Common myeloid progenitor, CD34-positive (primary cell): ENCODE data around the gene HBE1.
"Not testable (repeated sequence)": the region's sequence is repeated elsewhere in the genome, so short reads cannot be mapped to it uniquely, and the experiment has no call there.

Experiments used
- CTCF ChIA-PET: fragments of 350-600 bp; sonication (Branson Sonifier 250); formaldehyde crosslinking; loops from one replicate; lab custom pipeline; 2021; ENCODE audit warnings: antibody characterized with exemption; lab: Charles Lee
- POLR2A ChIA-PET: fragments of 350-600 bp; sonication (Branson Sonifier 250); formaldehyde crosslinking; loops from one replicate; lab custom pipeline; 2021; ENCODE audit warnings: antibody characterized with exemption; lab: Charles Lee
- DNase-seq, 3 donors: peaks; one replicate each; pipeline versions ENCODE4 v3.0.0 to v3.0.0-alpha.2; 2013
- H3K27ac ChIP-seq, 2 experiments: 1 replicate in 1 of 2; 2 replicates in 1 of 2; pipeline ENCODE4 v1.7.0; 2013; ENCODE audit warnings: inconsistent platforms in 2 of 2, low read length in 2 of 2, mild to moderate bottlenecking in 2 of 2, low read depth in 1 of 2, moderate library complexity in 1 of 2; ENCODE audit not compliant: severe bottlenecking in 2 of 2, insufficient read depth in 1 of 2, poor library complexity in 1 of 2
- H3K27me3 ChIP-seq, 5 experiments: replicated peaks in 2 of 5; 1 replicate in 3 of 5; 2 replicates in 2 of 5; pipeline versions ENCODE4 v1.6.1 to v1.7.0; 2013; ENCODE audit warnings: low read length in 4 of 5, mild to moderate bottlenecking in 2 of 5, moderate library complexity in 2 of 5, inconsistent platforms in 1 of 5; ENCODE audit not compliant: insufficient read depth in 5 of 5, control insufficient read depth in 4 of 5
- H3K36me3 ChIP-seq, 4 experiments: 1 replicate in 2 of 4; 2 replicates in 2 of 4; pipeline versions ENCODE4 v1.6.1 to v1.7.0; 2013; ENCODE audit warnings: low read length in 3 of 4, control low read depth in 1 of 4, mild to moderate bottlenecking in 1 of 4; ENCODE audit not compliant: control insufficient read depth in 4 of 4, insufficient read depth in 4 of 4
- H3K4me1 ChIP-seq, 4 experiments: 1 replicate in 3 of 4; 2 replicates in 1 of 4; pipeline versions ENCODE4 v1.6.1 to v1.7.1; 2013; ENCODE audit warnings: low read length in 3 of 4, mild to moderate bottlenecking in 3 of 4, control low read depth in 1 of 4, inconsistent platforms in 1 of 4, moderate library complexity in 1 of 4; ENCODE audit not compliant: control insufficient read depth in 4 of 4, insufficient read depth in 4 of 4; ENCODE audit errors: control extremely low read depth in 1 of 4
- H3K4me3 ChIP-seq, 7 experiments: 1 replicate in 4 of 7; 2 replicates in 3 of 7; pipeline versions ENCODE4 v1.5.1 to v1.7.0; 2013; ENCODE audit warnings: mild to moderate bottlenecking in 7 of 7, low read length in 6 of 7, moderate library complexity in 6 of 7, inconsistent platforms in 2 of 7, low read depth in 2 of 7, control low read depth in 1 of 7; ENCODE audit not compliant: insufficient read depth in 4 of 7, control insufficient read depth in 1 of 7; ENCODE audit errors: extremely low read depth in 1 of 7
- H3K9me3 ChIP-seq, 5 experiments: 1 replicate in 4 of 5; 2 replicates in 1 of 5; pipeline versions ENCODE4 v1.6.1 to v1.7.1; 2013; ENCODE audit warnings: low read length in 4 of 5, mild to moderate bottlenecking in 2 of 5, inconsistent platforms in 1 of 5, low read depth in 1 of 5, moderate library complexity in 1 of 5; ENCODE audit not compliant: control insufficient read depth in 4 of 5, insufficient read depth in 2 of 5; ENCODE audit errors: control extremely low read depth in 1 of 5
- WGBS: methylation state at CpG from one replicate; pipeline ENCODE4 v1.1.5; 2013; ENCODE audit not compliant: insufficient coverage; 5-methylcytosine and 5-hydroxymethylcytosine counted together

The HBE1 gene

GRCh38 chr11:5301846-5302245 is 32.1 kb upstream of the HBE1 start, which contains the start of gene OR51B4:
Gene OR51B4 (minus strand): TSS chr11:5301946. CDS start chr11:5301946, 0 bp downstream.
- Histone ChIP-seq H3K27me3 (no peaks in the 10 kb centered on the region), H3K9me3 (no peaks in the 10 kb centered on the region), H3K27ac (no peak within 1 kb of the TSS), H3K36me3 (no peaks in the 10 kb centered on the region), H3K4me3 (no peak within 1 kb of the TSS), H3K4me1 (no peaks in the 10 kb centered on the region)
- DNase-seq, result no peak
- 100% methylated on average over 2 of the region's 2 CpGs for WGBS
- ChIA-PET CTCF (no interaction called here), POLR2A (no interaction called here)

GRCh38 chr11:5300251-5300650 is 30.5 kb upstream of the HBE1 start:
- H3K4me1 ChIP-seq, result no peaks in the 10 kb centered on the region
- POLR2A ChIA-PET, result no interaction called here
- WGBS, result 83% methylated on average over 2 of the region's 3 CpGs
- H3K4me3 ChIP-seq, result no peak overlapping the region
- no peak for DNase-seq
- H3K36me3 ChIP-seq, result no peaks in the 10 kb centered on the region
- H3K9me3 ChIP-seq, result no peaks in the 10 kb centered on the region
- CTCF ChIA-PET, result interaction anchor here (1.6 kb wide), 1 partner anchor 9 kb away, joined by 6 read pairs; no protein-coding TSS in a partner anchor
- H3K27me3 ChIP-seq, result no peaks in the 10 kb centered on the region
- H3K27ac ChIP-seq, result no peak overlapping the region

GRCh38 chr11:5298451-5298850 is 28.7 kb upstream of the HBE1 start:
- no peak overlapping the region for H3K27ac ChIP-seq
- H3K4me3 ChIP-seq, result no peak overlapping the region
- WGBS, result 63% methylated on average over 1 of the region's 1 CpG
- no peak for DNase-seq
- H3K27me3 ChIP-seq, result no peaks in the 10 kb centered on the region
- ChIA-PET CTCF (interaction anchor here (0.6 to 1.5 kb wide), 4 partner anchors 17 to 188 kb away, joined by 3 to 4 read pairs (median 3); no protein-coding TSS in a partner anchor), POLR2A (no interaction called here)
- H3K36me3 ChIP-seq, result no peaks in the 10 kb centered on the region
- no peaks in the 10 kb centered on the region for H3K4me1 ChIP-seq
- no peaks in the 10 kb centered on the region for H3K9me3 ChIP-seq

GRCh38 chr11:5297721-5298323 is 28.1 kb upstream of the HBE1 start:
- POLR2A ChIA-PET, result no interaction called here

GRCh38 chr11:5294342-5294995 is 24.7 kb upstream of the HBE1 start:
- H3K4me1 ChIP-seq, H3K9me3 ChIP-seq, H3K27me3 ChIP-seq, H3K36me3 ChIP-seq, H3K4me3 ChIP-seq, DNase-seq, CTCF ChIA-PET, H3K27ac ChIP-seq, POLR2A ChIA-PET: not testable (repeated sequence)
- 93% methylated on average over 28 of the region's 41 CpGs for WGBS

More at GRCh38 chr11:5297721-5298323, 28.1 kb upstream of the HBE1 start:
- whole genome bisulfite sequencing, result 100% methylated on average over 3 of the region's 4 CpGs
- CTCF ChIA-PET, result interaction anchor here (1.2 to 1.5 kb wide), 2 partner anchors 18 to 84 kb away, joined by 3 read pairs; no protein-coding TSS in a partner anchor
- no peaks in the 10 kb centered on the region for H3K36me3 ChIP-seq
- H3K9me3 ChIP-seq, result no peaks in the 10 kb centered on the region
- DNase-seq, result no peak
- no peaks in the 10 kb centered on the region for H3K27me3 ChIP-seq
- no peaks in the 10 kb centered on the region for H3K4me1 ChIP-seq
- H3K4me3 ChIP-seq, result no peak overlapping the region
- H3K27ac ChIP-seq, result no peak overlapping the region

GRCh38 chr11:5293028-5293427 is 23.3 kb upstream of the HBE1 start:
- Histone ChIP-seq H3K27me3 (no peaks in the 10 kb centered on the region), H3K4me3 (no peak overlapping the region), H3K9me3 (no peaks in the 10 kb centered on the region), H3K36me3 (no peaks in the 10 kb centered on the region), H3K27ac (no peak overlapping the region), H3K4me1 (peaks cover 0 to 6% (median 0%) of the 10 kb centered on the region in 4 experiments)
- CTCF ChIA-PET, result no interaction called here
- no peak for DNase-seq
- POLR2A ChIA-PET, result no interaction called here
- WGBS, result 100% methylated on average over 7 of the region's 8 CpGs

GRCh38 chr11:5291207-5291838 is 21.6 kb upstream of the HBE1 start:
- Histone ChIP-seq H3K4me3 (no peak overlapping the region), H3K36me3 (no peaks in the 10 kb centered on the region), H3K27ac (no peak overlapping the region), H3K4me1 (peaks cover 0 to 6% (median 0%) of the 10 kb centered on the region in 4 experiments), H3K9me3 (no peaks in the 10 kb centered on the region), H3K27me3 (no peaks in the 10 kb centered on the region)
- peak; percentile 65 to 70 (median 69) for DNase-seq
- POLR2A ChIA-PET, result no interaction called here
- CTCF ChIA-PET, result interaction anchor here (0.6 to 5.4 kb wide), 10 partner anchors 9 to 173 kb away, joined by 3 to 67 read pairs (median 4); no protein-coding TSS in a partner anchor
- no CpG with 5 or more reads among the region's 1 CpG for WGBS
